ENCODE measurements around the gene CDR2L.

CDR2L gene

GRCh38 chr17:74994440-74994839 lies 7.0 kb downstream of the CDR2L start:
- Histone ChIP-seq H3K27ac (ENCODE audit: low read depth, low read length, poor library complexity, severe bottlenecking) (no peak overlapping the region), H3K27me3 (ENCODE audit: insufficient read depth, low read length) (no peaks in the 10 kb centered on the region), H3K9ac (ENCODE audit: low read length) (no peak overlapping the region), H4K20me1 (ENCODE audit: insufficient read depth, low read length) (no peaks in the 10 kb centered on the region), H3K9me3 (ENCODE audit: low read length) (no peaks in the 10 kb centered on the region), H3K36me3 (ENCODE audit: insufficient read depth, low read length) (no peaks in the 10 kb centered on the region), H3F3A (ENCODE audit: insufficient read depth, low read length) (no peaks in the 10 kb centered on the region), H3K4me1 (ENCODE audit: insufficient read depth, low read length, severe bottlenecking) (no peaks in the 10 kb centered on the region), H3K79me2 (ENCODE audit: insufficient read depth, low read length) (no peaks in the 10 kb centered on the region), H3K4me3 (ENCODE audit: low read depth, low read length, poor library complexity, severe bottlenecking) (no peak overlapping the region), H3K4me2 (ENCODE audit: low read length) (no peak overlapping the region), H2AFZ (ENCODE audit: low read length) (no peak overlapping the region), H3K9me2 (ENCODE audit: low read depth, low read length) (no peaks in the 10 kb centered on the region)
- no peak for TF ChIP-seq CTCF (IDR thresholded peaks at IDR 0.05; ENCODE audit: low read length)
- TF ChIP-seq EZH2 (IDR thresholded peaks at IDR 0.05; ENCODE audit: borderline replicate concordance, low read length): no peak

- H3K9me2 ChIP-seq (ENCODE audit: low read depth, low read length): no peaks in the 10 kb centered on the region
- no peaks in the 10 kb centered on the region for H3K36me3 ChIP-seq (ENCODE audit: insufficient read depth, low read length)
- no peaks in the 10 kb centered on the region for H3K9me3 ChIP-seq (ENCODE audit: low read length)
- no peak overlapping the region for H2AFZ ChIP-seq (ENCODE audit: low read length)
- H3K27ac ChIP-seq (ENCODE audit: low read depth, low read length, poor library complexity, severe bottlenecking): no peak overlapping the region
- no peaks in the 10 kb centered on the region for H3K27me3 ChIP-seq (ENCODE audit: insufficient read depth, low read length)
- H3K4me3 ChIP-seq (ENCODE audit: low read depth, low read length, poor library complexity, severe bottlenecking): no peak overlapping the region
- no peaks in the 10 kb centered on the region for H3F3A ChIP-seq (ENCODE audit: insufficient read depth, low read length)
- H3K9ac ChIP-seq (ENCODE audit: low read length): no peak overlapping the region
- no peak overlapping the region for H3K4me2 ChIP-seq (ENCODE audit: low read length)
- no peak for TF ChIP-seq EZH2 (IDR thresholded peaks at IDR 0.05; ENCODE audit: borderline replicate concordance, low read length)
- no peak for TF ChIP-seq CTCF (IDR thresholded peaks at IDR 0.05; ENCODE audit: low read length)
- no peaks in the 10 kb centered on the region for H3K79me2 ChIP-seq (ENCODE audit: insufficient read depth, low read length)
- H3K4me1 ChIP-seq (ENCODE audit: insufficient read depth, low read length, severe bottlenecking): no peaks in the 10 kb centered on the region
- H4K20me1 ChIP-seq (ENCODE audit: insufficient read depth, low read length): no peaks in the 10 kb centered on the region
Observed at GRCh38 chr17:74995847-74996246, 8.4 kb downstream of the CDR2L start.

DNA sequence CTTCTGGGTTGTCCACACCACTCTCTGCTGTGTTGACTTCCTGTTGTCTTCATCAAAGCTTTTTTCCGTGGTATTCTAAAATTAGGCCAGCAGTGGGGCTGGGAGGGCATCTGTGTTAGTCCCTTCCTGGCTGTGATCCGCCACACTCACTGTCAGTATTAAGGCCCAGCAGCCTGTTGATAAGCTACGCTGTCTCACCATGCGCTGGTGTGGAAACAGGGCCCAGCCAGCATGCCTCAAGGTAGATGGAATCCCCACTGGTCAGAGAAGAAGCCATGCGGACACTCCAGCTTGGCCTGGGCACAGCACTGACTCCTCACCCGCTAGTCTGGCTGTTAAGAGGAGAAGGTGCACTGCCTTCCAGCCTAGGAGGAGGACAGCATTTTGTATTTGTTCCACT lies 11.4 kb downstream of the CDR2L start:
- H3K4me3 ChIP-seq (ENCODE audit: low read depth, low read length, poor library complexity, severe bottlenecking): no peak overlapping the region
- no peaks in the 10 kb centered on the region for H3K9me3 ChIP-seq (ENCODE audit: low read length)
- no peaks in the 10 kb centered on the region for H3K9me2 ChIP-seq (ENCODE audit: low read depth, low read length)
- H3K9ac ChIP-seq (ENCODE audit: low read length): no peak overlapping the region
- H3K36me3 ChIP-seq (ENCODE audit: insufficient read depth, low read length): no peaks in the 10 kb centered on the region
- H3K27me3 ChIP-seq (ENCODE audit: insufficient read depth, low read length): no peaks in the 10 kb centered on the region
- H3F3A ChIP-seq (ENCODE audit: insufficient read depth, low read length): no peaks in the 10 kb centered on the region
- TF ChIP-seq EZH2 (IDR thresholded peaks at IDR 0.05; ENCODE audit: borderline replicate concordance, low read length) (no peak), CTCF (IDR thresholded peaks at IDR 0.05; ENCODE audit: low read length) (no peak)
- no peak overlapping the region for H3K27ac ChIP-seq (ENCODE audit: low read depth, low read length, poor library complexity, severe bottlenecking)
- no peaks in the 10 kb centered on the region for H3K79me2 ChIP-seq (ENCODE audit: insufficient read depth, low read length)
- H4K20me1 ChIP-seq (ENCODE audit: insufficient read depth, low read length): no peaks in the 10 kb centered on the region
- H2AFZ ChIP-seq (ENCODE audit: low read length): no peak overlapping the region
- no peak overlapping the region for H3K4me2 ChIP-seq (ENCODE audit: low read length)
- H3K4me1 ChIP-seq (ENCODE audit: insufficient read depth, low read length, severe bottlenecking): no peaks in the 10 kb centered on the region

Measured in OCI-LY1 (cell line).